KMS-11 (cell line): ENCODE results near the gene CTRB2.
"Not testable (repeated sequence)": the region's sequence is repeated elsewhere in the genome, so short reads cannot be mapped to it uniquely, and the experiment has no call there.

Experiments used
- H2AFZ ChIP-seq: fragments of 200-600 bp; sonication (generic); 2 replicates; pipeline ENCODE4 v1.6.1; 2016; ENCODE audit warnings: antibody characterized with exemption, mixed run types, low read depth
- H3K27ac ChIP-seq: fragments of 200-600 bp; sonication (generic); 2 replicates; pipeline ENCODE4 v1.6.1; 2016; ENCODE audit warnings: mild to moderate bottlenecking, mixed run types
- H3K27me3 ChIP-seq: fragments of 200-600 bp; sonication (generic); 2 replicates; pipeline ENCODE4 v1.6.1; 2017; ENCODE audit warnings: mild to moderate bottlenecking, low read depth, mixed run types, moderate library complexity; ENCODE audit not compliant: insufficient read depth
- H3K36me3 ChIP-seq: fragments of 200-600 bp; sonication (generic); 2 replicates; pipeline ENCODE4 v1.6.1; 2017; ENCODE audit warnings: mild to moderate bottlenecking, mixed run types; ENCODE audit not compliant: insufficient read depth
- H3K4me1 ChIP-seq: fragments of 200-600 bp; sonication (generic); 2 replicates; pipeline ENCODE4 v1.6.1; 2016; ENCODE audit warnings: mild to moderate bottlenecking, low read depth, mixed run types; ENCODE audit not compliant: poor library complexity, severe bottlenecking
- H3K4me2 ChIP-seq: fragments of 200-600 bp; sonication (generic); 2 replicates; pipeline ENCODE4 v1.7.0; 2016; ENCODE audit warnings: mild to moderate bottlenecking, mixed run types
- H3K4me3 ChIP-seq: fragments of 200-600 bp; sonication (generic); IDR thresholded peaks from 2 replicates; pipeline ENCODE4 v1.6.1; 2017; ENCODE audit warnings: low read depth, low read length, mixed read lengths; ENCODE audit not compliant: insufficient read depth
- H3K79me2 ChIP-seq: fragments of 200-600 bp; sonication (generic); 2 replicates; pipeline ENCODE4 v1.6.1; 2016; ENCODE audit warnings: low read depth, mixed run types; ENCODE audit not compliant: insufficient read depth
- H3K9ac ChIP-seq: fragments of 200-600 bp; sonication (generic); 2 replicates; pipeline ENCODE4 v1.6.1; 2016; ENCODE audit warnings: mild to moderate bottlenecking, mixed run types
- H4K20me1 ChIP-seq: fragments of 200-600 bp; sonication (generic); 2 replicates; pipeline ENCODE4 v1.6.1; 2016; ENCODE audit warnings: mild to moderate bottlenecking, mixed run types; ENCODE audit not compliant: insufficient read depth
- CTCF ChIP-seq: fragments of 200-600 bp; sonication (generic); conservative IDR thresholded peaks from 2 replicates; pipeline ENCODE4 v1.6.1; 2017; ENCODE audit warnings: low read depth, mild to moderate bottlenecking, antibody characterized with exemption, low read length, moderate library complexity, mixed read lengths

Gene CTRB2

DNA sequence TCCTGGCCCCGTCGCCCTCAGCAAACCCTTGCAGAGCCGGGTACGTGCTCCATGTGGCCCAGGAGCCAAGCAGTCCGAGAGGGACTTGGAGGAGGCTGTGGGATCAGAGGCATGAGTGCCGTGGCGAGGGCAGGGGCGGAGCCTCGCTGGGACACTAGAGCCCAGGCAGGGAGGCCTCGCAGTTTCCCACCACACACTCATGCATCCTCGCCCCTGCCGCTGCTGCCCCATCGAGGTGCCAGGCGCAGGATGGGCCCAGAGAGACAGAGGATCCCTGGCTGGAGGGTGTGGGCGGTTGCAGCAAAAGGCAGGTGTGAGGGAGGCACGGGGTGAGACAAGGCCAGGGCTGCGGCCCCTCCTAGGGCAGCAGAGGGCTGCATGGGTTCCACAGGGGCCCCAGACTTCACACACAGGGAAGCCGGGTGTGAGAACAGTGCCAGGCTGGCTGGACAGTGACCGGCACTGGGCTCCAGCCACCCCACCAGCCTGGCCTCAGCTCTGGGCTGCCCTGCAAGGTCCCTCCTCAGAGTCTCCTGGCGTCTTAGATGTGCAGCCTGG is 36.8 kb upstream of the CTRB2 start:
- H3K4me1 ChIP-seq, result peaks cover 7% of the 10 kb centered on the region
- no peak overlapping the region for H3K9ac ChIP-seq
- no peak for TF ChIP-seq CTCF
- no peaks in the 10 kb centered on the region for H3K27me3 ChIP-seq
- H3K4me3 ChIP-seq, result no peak overlapping the region
- H3K27ac ChIP-seq, result no peak overlapping the region
- H3K36me3 ChIP-seq, result no peaks in the 10 kb centered on the region
- H3K79me2 ChIP-seq, result no peaks in the 10 kb centered on the region
- H4K20me1 ChIP-seq, result no peaks in the 10 kb centered on the region
- H2AFZ ChIP-seq, result no peak overlapping the region
- H3K4me2 ChIP-seq, result no peak overlapping the region

DNA sequence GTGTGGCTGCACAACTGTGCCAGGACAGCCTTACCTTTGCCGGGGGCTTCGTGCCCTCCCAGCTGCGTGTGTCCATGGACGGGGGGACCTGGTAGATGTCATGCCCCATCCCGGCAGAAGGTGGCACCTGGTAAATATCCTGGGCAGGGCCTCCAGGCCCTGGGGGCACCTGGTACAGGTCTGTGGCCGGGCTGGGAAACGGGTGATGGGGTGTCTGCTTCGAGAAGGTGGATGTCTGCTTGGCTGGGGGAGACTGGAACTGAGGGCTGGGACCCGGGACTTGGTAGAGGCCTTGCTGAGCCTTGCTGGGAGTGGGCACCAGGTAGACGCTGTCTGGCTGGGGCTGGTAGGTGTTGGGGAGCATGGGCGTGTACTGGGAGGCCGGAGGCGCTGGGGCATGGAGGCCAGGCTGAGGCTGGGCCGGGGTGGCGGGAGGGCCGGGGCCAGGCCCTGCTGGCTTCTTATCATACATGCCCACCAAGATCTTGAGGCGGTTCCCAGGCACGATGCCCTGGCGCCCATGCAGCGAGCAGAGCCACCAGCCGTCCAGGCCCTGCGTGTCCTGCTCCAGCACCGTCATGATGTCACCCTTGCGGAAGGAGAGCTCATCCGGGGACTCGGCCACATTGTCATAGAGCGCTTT is 35.6 kb upstream of the CTRB2 start:
- H3K79me2 ChIP-seq, H3K36me3 ChIP-seq: not testable (repeated sequence)

DNA sequence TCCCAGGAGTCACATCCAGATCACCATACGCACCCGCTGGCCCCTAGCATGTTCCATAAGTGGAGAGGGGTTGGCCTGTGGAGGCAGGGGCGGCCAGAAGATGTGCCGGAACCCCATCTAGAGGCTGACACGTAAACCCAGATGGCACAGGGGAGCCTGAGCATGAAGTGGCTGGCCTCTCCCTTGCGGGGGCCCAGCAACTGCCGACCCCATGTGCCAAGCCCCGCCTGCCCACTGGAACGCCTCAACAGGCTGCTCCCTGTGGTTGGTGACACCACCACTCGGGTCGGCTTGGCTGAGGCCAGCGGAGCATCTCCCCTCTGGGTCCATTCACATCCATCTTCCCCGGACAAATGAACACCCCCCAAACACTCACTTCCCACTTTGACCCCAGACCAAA is 35.0 kb upstream of the CTRB2 start:
- no peak overlapping the region for H3K27ac ChIP-seq
- no peak overlapping the region for H3K9ac ChIP-seq
- H3K27me3 ChIP-seq, result no peaks in the 10 kb centered on the region
- no peaks in the 10 kb centered on the region for H3K79me2 ChIP-seq
- no peak overlapping the region for H3K4me2 ChIP-seq
- H3K4me3 ChIP-seq, result no peak overlapping the region
- no peak overlapping the region for H2AFZ ChIP-seq
- TF ChIP-seq CTCF, result no peak
- H3K36me3 ChIP-seq, result no peaks in the 10 kb centered on the region
- H3K4me1 ChIP-seq, result peaks cover 7% of the 10 kb centered on the region
- no peaks in the 10 kb centered on the region for H4K20me1 ChIP-seq

More for the DNA sequence above, 35.6 kb upstream of the CTRB2 start:
- H3K9ac ChIP-seq, H2AFZ ChIP-seq, H3K4me1 ChIP-seq, H3K4me2 ChIP-seq, H3K4me3 ChIP-seq, H3K27me3 ChIP-seq, H3K27ac ChIP-seq, H4K20me1 ChIP-seq: not testable (repeated sequence)

DNA sequence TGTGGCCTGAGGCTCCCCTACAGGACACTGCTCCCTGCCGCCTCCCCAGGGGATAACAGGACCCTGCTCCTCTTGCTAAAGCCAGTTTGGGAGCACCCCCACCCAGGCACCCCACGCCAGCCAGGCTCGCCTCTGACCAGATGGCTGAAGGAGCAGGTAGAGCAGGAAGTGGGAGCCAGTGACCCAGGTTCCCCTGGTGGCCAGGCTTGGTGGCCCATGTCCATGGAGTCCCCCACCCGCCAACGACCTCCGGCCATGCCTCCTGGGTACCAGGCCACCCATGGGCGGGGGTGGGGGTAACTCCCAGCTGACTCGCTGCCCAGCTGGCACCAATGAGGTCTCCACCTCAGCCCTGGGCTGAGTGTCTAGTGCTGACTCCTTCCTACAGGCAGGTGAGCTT is 34.5 kb upstream of the CTRB2 start:
- Histone ChIP-seq H3K79me2 (no peaks in the 10 kb centered on the region), H3K36me3 (no peaks in the 10 kb centered on the region), H3K27ac (no peak overlapping the region)

DNA sequence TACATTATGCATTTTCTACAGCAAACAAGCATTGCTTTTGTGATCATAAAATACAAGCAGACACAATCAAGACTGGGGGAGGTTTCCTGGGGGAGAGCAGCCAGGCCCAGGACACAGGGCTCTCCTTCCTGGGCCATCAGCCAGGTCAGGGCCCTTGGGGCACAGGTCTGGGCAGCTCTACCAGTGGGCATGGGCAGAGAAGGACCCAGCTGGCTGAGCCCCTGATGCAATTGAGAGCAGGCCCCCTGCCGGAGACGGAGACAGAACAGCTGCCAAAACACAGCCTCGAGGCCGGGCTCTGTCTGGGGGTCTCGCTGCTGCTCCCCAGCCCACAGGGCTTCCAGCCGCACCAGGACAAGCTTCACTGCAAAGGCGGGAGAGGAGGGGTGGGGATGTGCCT is 33.7 kb upstream of the CTRB2 start:
- not testable (repeated sequence) for H3K4me3 ChIP-seq, H3K27ac ChIP-seq, H3K27me3 ChIP-seq, H3K9ac ChIP-seq, H2AFZ ChIP-seq, H3K36me3 ChIP-seq, H3K4me2 ChIP-seq, H3K4me1 ChIP-seq, H3K79me2 ChIP-seq, H4K20me1 ChIP-seq

More for the DNA sequence above, 34.5 kb upstream of the CTRB2 start:
- no peak overlapping the region for H3K9ac ChIP-seq
- H3K4me1 ChIP-seq, result peaks cover 7% of the 10 kb centered on the region
- no peak overlapping the region for H3K4me3 ChIP-seq
- H3K4me2 ChIP-seq, result no peak overlapping the region
- H3K27me3 ChIP-seq, result no peaks in the 10 kb centered on the region
- TF ChIP-seq CTCF, result no peak
- no peaks in the 10 kb centered on the region for H4K20me1 ChIP-seq
- no peak overlapping the region for H2AFZ ChIP-seq
